ENCODE data around the gene HDGFL2. TPM values are rescaled to one million over a fixed set of nuclear protein-coding genes. Genes with fewer than 3 reads are reported as not detected.

HDGFL2 gene
- total and polyA plus RNA-seq, 7 experiments from 2014 or later: 14.0 to 64.6 (median 31.5) TPM

DNA sequence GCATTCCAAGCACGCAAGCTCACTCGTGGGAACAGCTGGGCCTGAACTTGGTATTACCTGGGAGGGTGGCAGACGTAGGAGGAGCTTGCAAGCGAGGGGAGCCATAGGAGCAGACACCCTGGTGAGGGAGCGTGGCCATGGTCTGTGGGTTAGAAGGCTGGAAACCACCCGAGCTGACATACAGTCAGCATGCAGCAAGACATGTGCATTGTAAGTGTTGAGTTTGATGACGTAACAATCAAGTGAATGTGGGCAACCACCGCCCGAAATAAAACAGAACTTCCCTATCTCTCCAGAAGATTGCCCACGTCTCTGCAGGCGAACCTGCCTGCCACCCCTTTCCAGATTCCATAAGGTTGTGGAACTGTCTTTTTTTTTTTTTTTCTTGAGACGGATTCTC, 41.3 kb upstream of the HDGFL2 start:
- peak; percentile 86 for ATAC-seq
- Mint-ChIP-seq H3K4me1 (peaks cover 0 to 2% (median 0%) of the 10 kb centered on the region in 7 donors), H3K27me3 (no peaks in the 10 kb centered on the region), H3K9me3 (no peaks in the 10 kb centered on the region), H3K4me3 (no peak overlapping the region), H3K27ac (no peak overlapping the region), H3K36me3 (peaks cover 7 to 26% (median 15%) of the 10 kb centered on the region in 5 donors)
- intact Hi-C loops (cut with micrococcal nuclease): no loop called here
- CTCF ChIA-PET: no interaction called here
- Histone ChIP-seq H3K27me3 (ENCODE audit: control insufficient read depth in 2 of 2, insufficient read depth in 2 of 2, low read length in 2 of 2) (no peaks in the 10 kb centered on the region), H3K4me1 (ENCODE audit: control insufficient read depth in 2 of 2, insufficient read depth in 2 of 2, low read length in 2 of 2) (no peaks in the 10 kb centered on the region), H3K9me3 (ENCODE audit: control insufficient read depth in 2 of 3, low read length in 3 of 3) (no peaks in the 10 kb centered on the region), H3K4me3 (ENCODE audit: low read length) (no peak overlapping the region), H3K27ac (ENCODE audit: low read depth, low read length) (no peak overlapping the region), H3K36me3 (ENCODE audit: control insufficient read depth in 2 of 3, insufficient read depth in 3 of 3, low read length in 3 of 3) (peaks cover 0 to 43% (median 5%) of the 10 kb centered on the region in 3 experiments)
- no peak for DNase-seq
- POLR2A ChIA-PET: interaction anchor here (0.5 kb wide), 1 partner anchor 177 kb away, joined by 3 read pairs; no protein-coding TSS in a partner anchor

DNA sequence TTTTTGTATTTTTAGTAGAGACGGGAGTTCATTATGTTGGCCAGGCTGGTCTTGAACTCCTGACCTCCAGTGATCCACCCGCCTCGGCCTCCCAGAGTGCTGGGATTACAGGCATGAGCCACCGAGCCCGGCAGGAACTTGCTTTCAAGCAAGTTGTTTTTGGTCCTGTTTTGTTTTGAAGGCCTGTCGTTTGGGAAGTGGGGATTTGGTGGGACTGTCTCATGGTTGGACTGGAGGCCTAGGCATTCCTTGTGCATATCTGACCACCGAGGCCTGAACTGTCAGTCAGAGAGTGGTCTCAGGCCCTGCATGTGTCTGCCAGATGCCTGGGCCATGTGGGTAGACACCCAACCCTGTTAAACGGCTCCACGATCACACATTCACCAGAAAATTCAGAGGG, 40.8 kb upstream of the HDGFL2 start:
- Histone ChIP-seq H3K27me3 (ENCODE audit: control insufficient read depth in 2 of 2, insufficient read depth in 2 of 2, low read length in 2 of 2) (no peaks in the 10 kb centered on the region), H3K4me1 (ENCODE audit: control insufficient read depth in 2 of 2, insufficient read depth in 2 of 2, low read length in 2 of 2) (no peaks in the 10 kb centered on the region), H3K36me3 (ENCODE audit: control insufficient read depth in 2 of 3, insufficient read depth in 3 of 3, low read length in 3 of 3) (peaks cover 0 to 43% (median 5%) of the 10 kb centered on the region in 3 experiments), H3K9me3 (ENCODE audit: control insufficient read depth in 2 of 3, low read length in 3 of 3) (no peaks in the 10 kb centered on the region), H3K4me3 (ENCODE audit: low read length) (no peak overlapping the region), H3K27ac (ENCODE audit: low read depth, low read length) (no peak overlapping the region)
- DNase-seq (no peak), ATAC-seq (no peak)
- intact Hi-C loops (cut with micrococcal nuclease): no loop called here
- Mint-ChIP-seq H3K4me1 (peaks cover 0 to 2% (median 0%) of the 10 kb centered on the region in 7 donors), H3K27me3 (no peaks in the 10 kb centered on the region), H3K27ac (no peak overlapping the region), H3K9me3 (no peaks in the 10 kb centered on the region), H3K36me3 (peaks cover 7 to 23% (median 13%) of the 10 kb centered on the region in 5 donors), H3K4me3 (no peak overlapping the region)
- ChIA-PET POLR2A (no interaction called here), CTCF (no interaction called here)

DNA sequence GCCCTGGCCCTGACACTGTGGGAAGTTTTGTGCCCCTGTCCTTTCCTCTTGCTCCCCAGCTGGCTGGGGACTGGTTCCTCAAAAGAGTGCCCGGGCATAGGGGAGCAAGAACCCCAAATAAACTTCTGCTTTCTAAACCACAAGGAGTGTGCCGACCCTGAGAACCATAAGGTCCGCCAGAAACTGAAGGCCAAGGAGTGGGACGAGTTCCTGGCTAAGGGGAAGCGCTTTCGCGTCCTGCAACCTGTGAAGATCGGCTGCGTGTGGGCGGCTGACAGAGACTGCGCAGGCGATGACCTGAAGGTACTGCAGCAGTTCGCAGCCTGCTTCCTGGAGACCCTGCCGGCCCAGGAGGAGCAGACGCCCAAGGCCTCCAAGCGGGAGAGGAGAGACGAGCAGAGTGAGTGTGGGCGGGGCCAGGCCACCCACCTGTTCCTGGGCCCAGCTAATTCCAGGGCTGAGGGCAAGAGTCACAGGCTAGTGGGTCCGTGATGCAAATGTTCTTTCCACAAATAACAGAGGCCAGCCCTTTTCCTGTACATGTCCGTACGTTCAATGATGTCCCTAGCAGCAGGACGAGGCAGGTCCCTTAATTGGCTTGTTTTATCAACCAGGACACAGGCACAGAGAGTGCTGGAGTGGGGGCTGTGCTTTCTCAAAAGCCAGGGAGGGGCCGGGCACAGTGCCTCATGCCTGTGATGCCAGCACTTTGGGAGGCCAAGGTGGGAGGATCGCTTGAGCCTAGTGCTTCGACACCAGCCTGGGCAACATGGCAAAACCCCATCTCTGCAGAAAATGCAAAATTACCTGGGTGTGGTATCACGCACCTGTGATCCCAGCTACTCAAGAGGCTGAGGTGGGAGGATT, 40.1 kb upstream of the HDGFL2 start:
- H3K4me3 ChIP-seq (ENCODE audit: low read length): no peak overlapping the region
- no peaks in the 10 kb centered on the region for H3K4me1 ChIP-seq (ENCODE audit: control insufficient read depth in 2 of 2, insufficient read depth in 2 of 2, low read length in 2 of 2)
- Mint-ChIP-seq H3K27me3 (no peaks in the 10 kb centered on the region), H3K4me3 (no peak overlapping the region), H3K27ac (peak overlapping the region in 1 of 9 donors; percentile 13), H3K36me3 (peaks cover 7 to 23% (median 13%) of the 10 kb centered on the region in 5 donors), H3K4me1 (peaks cover 0 to 2% (median 0%) of the 10 kb centered on the region in 7 donors), H3K9me3 (no peaks in the 10 kb centered on the region)
- H3K27ac ChIP-seq (ENCODE audit: low read depth, low read length): no peak overlapping the region
- intact Hi-C loops (cut with micrococcal nuclease): no loop called here
- ATAC-seq: peak; percentile 75
- no peaks in the 10 kb centered on the region for H3K27me3 ChIP-seq (ENCODE audit: control insufficient read depth in 2 of 2, insufficient read depth in 2 of 2, low read length in 2 of 2)
- H3K9me3 ChIP-seq (ENCODE audit: control insufficient read depth in 2 of 3, low read length in 3 of 3): no peaks in the 10 kb centered on the region
- CTCF ChIA-PET: no interaction called here
- no peak for DNase-seq
- H3K36me3 ChIP-seq (ENCODE audit: control insufficient read depth in 2 of 3, insufficient read depth in 3 of 3, low read length in 3 of 3): peaks cover 0 to 43% (median 5%) of the 10 kb centered on the region in 3 experiments
- POLR2A ChIA-PET: interaction anchor here (0.5 kb wide), 1 partner anchor 254 kb away, joined by 7 read pairs; no protein-coding TSS in a partner anchor

DNA sequence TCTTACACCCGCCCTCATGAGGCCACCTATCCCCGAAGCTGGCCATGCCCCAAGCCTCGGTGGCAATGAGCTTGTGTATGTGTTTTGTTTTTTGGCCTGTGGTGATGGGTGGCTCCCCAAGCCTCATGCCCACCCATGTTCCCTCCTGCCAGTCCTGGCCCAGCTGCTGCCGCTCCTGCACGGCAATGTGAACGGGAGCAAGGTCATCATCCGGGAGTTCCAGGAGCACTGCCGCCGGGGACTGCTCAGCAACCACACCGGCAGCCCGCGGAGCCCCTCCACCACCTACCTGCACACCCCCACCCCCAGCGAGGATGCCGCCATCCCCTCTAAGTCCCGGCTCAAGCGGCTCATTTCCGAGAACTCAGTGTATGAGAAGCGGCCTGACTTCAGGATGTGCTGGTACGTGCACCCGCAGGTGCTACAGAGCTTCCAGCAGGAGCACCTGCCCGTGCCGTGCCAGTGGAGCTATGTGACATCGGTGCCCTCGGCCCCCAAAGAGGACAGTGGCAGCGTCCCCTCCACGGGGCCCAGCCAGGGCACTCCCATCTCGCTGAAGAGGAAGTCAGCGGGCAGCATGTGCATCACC, 39.1 kb upstream of the HDGFL2 start:
- ChIA-PET POLR2A (interaction anchor here (0.5 kb wide), 1 partner anchor 253 kb away, joined by 7 read pairs; no protein-coding TSS in a partner anchor), CTCF (no interaction called here)
- H3K27me3 ChIP-seq (ENCODE audit: control insufficient read depth in 2 of 2, insufficient read depth in 2 of 2, low read length in 2 of 2): no peaks in the 10 kb centered on the region
- no peak overlapping the region for H3K4me3 ChIP-seq (ENCODE audit: low read length)
- no peak overlapping the region for H3K4me3 Mint-ChIP-seq
- peaks cover 0 to 2% (median 0%) of the 10 kb centered on the region in 7 donors for H3K4me1 Mint-ChIP-seq
- ATAC-seq (no peak), DNase-seq (no peak)
- peaks cover 7 to 23% (median 13%) of the 10 kb centered on the region in 5 donors for H3K36me3 Mint-ChIP-seq
- H3K27ac Mint-ChIP-seq: no peak overlapping the region
- intact Hi-C loops (cut with micrococcal nuclease): no loop called here
- no peak overlapping the region for H3K27ac ChIP-seq (ENCODE audit: low read depth, low read length)
- H3K9me3 Mint-ChIP-seq: no peaks in the 10 kb centered on the region
- H3K36me3 ChIP-seq (ENCODE audit: control insufficient read depth in 2 of 3, insufficient read depth in 3 of 3, low read length in 3 of 3): peaks cover 0 to 43% (median 5%) of the 10 kb centered on the region in 3 experiments
- H3K4me1 ChIP-seq (ENCODE audit: control insufficient read depth in 2 of 2, insufficient read depth in 2 of 2, low read length in 2 of 2): no peaks in the 10 kb centered on the region
- H3K27me3 Mint-ChIP-seq: no peaks in the 10 kb centered on the region
- no peaks in the 10 kb centered on the region for H3K9me3 ChIP-seq (ENCODE audit: control insufficient read depth in 2 of 3, low read length in 3 of 3)

DNA sequence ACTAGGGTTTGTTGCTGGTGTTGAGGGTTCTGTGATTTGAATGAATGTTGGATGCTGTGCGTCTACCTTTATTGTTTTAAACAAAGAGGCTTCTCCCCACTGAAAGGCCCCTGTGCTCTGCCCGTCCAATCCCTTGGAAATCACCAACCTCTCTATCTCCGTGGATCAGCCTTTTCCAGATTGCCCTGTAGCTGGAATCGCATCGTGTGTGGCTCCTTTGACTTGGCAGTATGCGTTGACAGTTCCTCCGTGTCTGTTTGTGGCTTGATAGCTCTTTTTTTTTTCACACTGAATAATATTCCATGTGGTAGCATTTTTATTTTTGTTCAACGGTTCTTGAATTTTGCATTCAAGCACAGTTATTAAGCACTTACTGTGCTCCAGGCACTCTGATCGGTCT, 37.7 kb upstream of the HDGFL2 start:
- ChIA-PET CTCF (interaction anchor here (0.6 kb wide), 1 partner anchor 115 kb away, joined by 6 read pairs; no protein-coding TSS in a partner anchor), POLR2A (interaction anchor here (0.7 kb wide), 1 partner anchor 37 kb away, joined by 3 read pairs; no protein-coding TSS in a partner anchor)
- H3K27me3 Mint-ChIP-seq: no peaks in the 10 kb centered on the region
- H3K9me3 Mint-ChIP-seq: no peaks in the 10 kb centered on the region
- peaks cover 0 to 4% (median 0%) of the 10 kb centered on the region in 7 donors for H3K4me1 Mint-ChIP-seq
- DNase-seq: no peak
- H3K36me3 Mint-ChIP-seq: peaks cover 3 to 17% (median 13%) of the 10 kb centered on the region in 5 donors
- Histone ChIP-seq H3K27ac (ENCODE audit: low read depth, low read length) (no peak overlapping the region), H3K4me3 (ENCODE audit: low read length) (no peak overlapping the region), H3K27me3 (ENCODE audit: control insufficient read depth in 2 of 2, insufficient read depth in 2 of 2, low read length in 2 of 2) (no peaks in the 10 kb centered on the region), H3K36me3 (ENCODE audit: control insufficient read depth in 2 of 3, insufficient read depth in 3 of 3, low read length in 3 of 3) (peaks cover 0 to 34% (median 5%) of the 10 kb centered on the region in 3 experiments), H3K4me1 (ENCODE audit: control insufficient read depth in 2 of 2, insufficient read depth in 2 of 2, low read length in 2 of 2) (no peaks in the 10 kb centered on the region), H3K9me3 (ENCODE audit: control insufficient read depth in 2 of 3, low read length in 3 of 3) (no peaks in the 10 kb centered on the region)
- H3K4me3 Mint-ChIP-seq: no peak overlapping the region
- ATAC-seq: no peak
- intact Hi-C loops (cut with micrococcal nuclease): no loop called here
- no peak overlapping the region for H3K27ac Mint-ChIP-seq

DNA sequence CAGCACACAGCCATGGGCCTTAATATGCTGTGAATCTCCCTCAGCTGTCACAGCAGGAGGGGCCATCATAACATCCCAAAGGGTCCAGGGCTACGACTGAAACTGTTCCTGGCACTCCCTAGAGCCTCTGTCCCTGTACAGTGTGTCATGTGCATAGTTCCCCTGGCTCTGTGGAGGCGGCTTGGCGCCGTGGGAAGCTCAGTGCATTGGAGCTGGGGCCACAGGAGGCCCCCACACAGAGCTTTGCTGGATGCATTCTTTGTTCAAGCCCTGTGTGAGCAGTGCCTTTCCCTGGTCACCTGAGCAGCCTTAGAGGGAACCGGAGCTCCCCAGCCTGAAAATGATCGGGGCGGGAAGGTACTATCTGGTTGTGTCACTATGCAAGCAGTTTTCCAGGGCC, 35.9 kb upstream of the HDGFL2 start:
- H3K4me3 Mint-ChIP-seq: no peak overlapping the region

More for the DNA sequence above, 35.9 kb upstream of the HDGFL2 start:
- CTCF ChIA-PET: no interaction called here
- Histone ChIP-seq H3K4me3 (ENCODE audit: low read length) (no peak overlapping the region), H3K27ac (ENCODE audit: low read depth, low read length) (no peak overlapping the region), H3K36me3 (ENCODE audit: control insufficient read depth in 2 of 3, insufficient read depth in 3 of 3, low read length in 3 of 3) (peaks cover 0 to 22% (median 0%) of the 10 kb centered on the region in 3 experiments), H3K9me3 (ENCODE audit: control insufficient read depth in 2 of 3, low read length in 3 of 3) (no peaks in the 10 kb centered on the region), H3K4me1 (ENCODE audit: control insufficient read depth in 2 of 2, insufficient read depth in 2 of 2, low read length in 2 of 2) (no peaks in the 10 kb centered on the region), H3K27me3 (ENCODE audit: control insufficient read depth in 2 of 2, insufficient read depth in 2 of 2, low read length in 2 of 2) (no peaks in the 10 kb centered on the region)
- DNase-seq: no peak
- H3K36me3 Mint-ChIP-seq: peaks cover 3 to 9% (median 7%) of the 10 kb centered on the region in 5 donors
- H3K27me3 Mint-ChIP-seq: no peaks in the 10 kb centered on the region
- no peak overlapping the region for H3K27ac Mint-ChIP-seq
- peaks cover 0 to 4% (median 0%) of the 10 kb centered on the region in 7 donors for H3K4me1 Mint-ChIP-seq
- H3K9me3 Mint-ChIP-seq: no peaks in the 10 kb centered on the region
- no peak for ATAC-seq
- POLR2A ChIA-PET: no interaction called here
- intact Hi-C loops (cut with micrococcal nuclease): no loop called here

Data from naive thymus-derived CD4-positive, alpha-beta T cell (primary cell).